ENCODE results near the gene C2orf72.

C2orf72 gene

GRCh38 chr2:231041061-231041689 is 3.9 kb downstream of the C2orf72 start:
- DNase-seq (ENCODE audit: low read depth): no peak
- TF ChIP-seq CTCF (IDR thresholded peaks at IDR 0.05; ENCODE audit: low read length, missing control alignments): no peak
- no peak overlapping the region for H3K4me3 ChIP-seq (replicated peaks; ENCODE audit: low read depth, low read length)

GRCh38 chr2:231043796-231044195 is 6.5 kb downstream of the C2orf72 start:
- no peak overlapping the region for H3K4me3 ChIP-seq (replicated peaks; ENCODE audit: low read depth, low read length)
- DNase-seq (ENCODE audit: low read depth): no peak
- TF ChIP-seq CTCF (IDR thresholded peaks at IDR 0.05; ENCODE audit: low read length, missing control alignments): no peak

GRCh38 chr2:231046916-231047273 is 9.6 kb downstream of the C2orf72 start:
- TF ChIP-seq CTCF (IDR thresholded peaks at IDR 0.05; ENCODE audit: low read length, missing control alignments): no peak
- DNase-seq (ENCODE audit: low read depth): no peak
- H3K4me3 ChIP-seq (replicated peaks; ENCODE audit: low read depth, low read length): no peak overlapping the region

- no peak for DNase-seq (ENCODE audit: low read depth)
- no peak overlapping the region for H3K4me3 ChIP-seq (replicated peaks; ENCODE audit: low read depth, low read length)
- TF ChIP-seq CTCF (IDR thresholded peaks at IDR 0.05; ENCODE audit: low read length, missing control alignments): no peak
Measured at GRCh38 chr2:231047274-231047922, 10.1 kb downstream of the C2orf72 start.

GRCh38 chr2:231047923-231048915 is 10.9 kb downstream of the C2orf72 start:
- no peak for TF ChIP-seq CTCF (IDR thresholded peaks at IDR 0.05; ENCODE audit: low read length, missing control alignments)
- no peak overlapping the region for H3K4me3 ChIP-seq (replicated peaks; ENCODE audit: low read depth, low read length)
- no peak for DNase-seq (ENCODE audit: low read depth)

GRCh38 chr2:231049286-231050017 is 12.1 kb downstream of the C2orf72 start:
- TF ChIP-seq CTCF (IDR thresholded peaks at IDR 0.05; ENCODE audit: low read length, missing control alignments): no peak
- no peak overlapping the region for H3K4me3 ChIP-seq (replicated peaks; ENCODE audit: low read depth, low read length)
- DNase-seq (ENCODE audit: low read depth): no peak
